GM13976 (cell line): ENCODE measurements around the gene IQCK.

Experiments
- DNase-seq: peaks from one replicate; pipeline ENCODE4 v3.0.0; 2012; ENCODE audit warnings: low spot score
- CTCF ChIP-seq: IDR thresholded peaks from 2 replicates; pipeline ENCODE4 v1.5.1; 2012; ENCODE audit warnings: borderline replicate concordance, mild to moderate bottlenecking; ENCODE audit not compliant: insufficient read depth; ENCODE audit errors: extremely low read depth, missing control alignments, control extremely low read depth
- in situ Hi-C: fragments of 300-500 bp; cut with MboI; formaldehyde crosslinking; loops from one replicate; pipeline ENCODE4 v1.12.0; 2022; ENCODE audit warnings: low sequenced_read_pairs, mixed read lengths, inconsistent platforms; ENCODE audit not compliant: unreplicated experiment

The IQCK gene

GRCh38 chr16:19705146-19705501, 12.9 kb upstream of the IQCK start:
- in situ Hi-C loops = no loop called here
- DNase-seq = no peak
- no peak for TF ChIP-seq CTCF

GRCh38 chr16:19705843-19706242, 12.2 kb upstream of the IQCK start:
- in situ Hi-C loops = no loop called here
- no peak for TF ChIP-seq CTCF

GRCh38 chr16:19706846-19707245, 11.2 kb upstream of the IQCK start:
- no peak for TF ChIP-seq CTCF
- in situ Hi-C loops = no loop called here
- DNase-seq = no peak

More at GRCh38 chr16:19705843-19706242, 12.2 kb upstream of the IQCK start:
- no peak for DNase-seq

GRCh38 chr16:19707569-19708295, 10.3 kb upstream of the IQCK start:
- in situ Hi-C loops = no loop called here
- no peak for DNase-seq
- TF ChIP-seq CTCF = no peak

- in situ Hi-C loops = no loop called here
- no peak for TF ChIP-seq CTCF
- DNase-seq = no peak
Observed at GRCh38 chr16:19708296-19709205, 9.5 kb upstream of the IQCK start.

GRCh38 chr16:19709381-19710136, 8.5 kb upstream of the IQCK start:
- in situ Hi-C loops = no loop called here
- TF ChIP-seq CTCF = no peak
- no peak for DNase-seq
